Measurements from ENCODE around the gene TRIM74.
"Not testable (repeated sequence)": the region's sequence is repeated elsewhere in the genome, so short reads cannot be mapped to it uniquely, and the experiment has no call there.

GRCh38 chr7:72949686-72950085 is 19.6 kb downstream of the TRIM74 start:
- TF ChIP-seq CTCF, POLR2A (IDR thresholded peaks at IDR 0.05): not testable (repeated sequence)

All from adrenal gland (tissue), 5 donors.